Measurements from ENCODE around the gene USP44.
A peak's percentile ranks its signal among the peaks of the same experiment; 100 is the strongest.
"Not testable (repeated sequence)": the region's sequence is repeated elsewhere in the genome, so short reads cannot be mapped to it uniquely, and the experiment has no call there.

USP44 gene

GRCh38 chr12:95505039-95505438 lies 46.2 kb downstream of the USP44 start:
- no peak for DNase-seq

- no peak for DNase-seq
Measured at GRCh38 chr12:95504140-95504539, 47.1 kb downstream of the USP44 start.

- DNase-seq, result no peak
Measured at GRCh38 chr12:95499772-95500171, 51.5 kb downstream of the USP44 start.

GRCh38 chr12:95498968-95499367 lies 52.3 kb downstream of the USP44 start:
- DNase-seq, result no peak

GRCh38 chr12:95497031-95497430 lies 54.2 kb downstream of the USP44 start:
- DNase-seq, result no peak

GRCh38 chr12:95495433-95495832 lies 55.8 kb downstream of the USP44 start:
- no peak for DNase-seq

- DNase-seq, result no peak
Measured at GRCh38 chr12:95494888-95495287, 56.4 kb downstream of the USP44 start.

GRCh38 chr12:95492462-95492861 lies 58.8 kb downstream of the USP44 start:
- DNase-seq, result no peak

GRCh38 chr12:95487024-95487423 lies 64.3 kb downstream of the USP44 start:
- no peak for DNase-seq

- no peak for DNase-seq
Measured at GRCh38 chr12:95484524-95484923, 66.8 kb downstream of the USP44 start.

- DNase-seq, result not testable (repeated sequence)
Measured at GRCh38 chr12:95482564-95482963, 68.7 kb downstream of the USP44 start.

- DNase-seq, result no peak
Measured at GRCh38 chr12:95481888-95482287, 69.4 kb downstream of the USP44 start.

- DNase-seq, result no peak
Measured at GRCh38 chr12:95481072-95481471, 70.2 kb downstream of the USP44 start.

GRCh38 chr12:95480230-95480629 lies 71.0 kb downstream of the USP44 start:
- DNase-seq, result no peak

- no peak for DNase-seq
Measured at GRCh38 chr12:95474660-95474958, 76.7 kb downstream of the USP44 start.

GRCh38 chr12:95473884-95474659 lies 77.2 kb downstream of the USP44 start, which contains the start of gene METAP2:
METAP2 (plus strand) TSS chr12:95474152; CDS start chr12:95474180, 28 bp downstream.
- DNase-seq, result peak; percentile 93

- no peak for DNase-seq
Measured at GRCh38 chr12:95473231-95473883, 77.9 kb downstream of the USP44 start.

- DNase-seq, result no peak
Measured at GRCh38 chr12:95470300-95470699, 81.0 kb downstream of the USP44 start.

Measured in NCI-H1417 treated with DMSO at 0.1 percent for 48 hours (cell line).